ENCODE results near the gene VSIG10. TPM values are rescaled to one million over a fixed set of nuclear protein-coding genes. Genes with fewer than 3 reads are reported as not detected.

Gene VSIG10
- total RNA-seq, 1 donor from 2014 or later = 21.7 TPM

DNA sequence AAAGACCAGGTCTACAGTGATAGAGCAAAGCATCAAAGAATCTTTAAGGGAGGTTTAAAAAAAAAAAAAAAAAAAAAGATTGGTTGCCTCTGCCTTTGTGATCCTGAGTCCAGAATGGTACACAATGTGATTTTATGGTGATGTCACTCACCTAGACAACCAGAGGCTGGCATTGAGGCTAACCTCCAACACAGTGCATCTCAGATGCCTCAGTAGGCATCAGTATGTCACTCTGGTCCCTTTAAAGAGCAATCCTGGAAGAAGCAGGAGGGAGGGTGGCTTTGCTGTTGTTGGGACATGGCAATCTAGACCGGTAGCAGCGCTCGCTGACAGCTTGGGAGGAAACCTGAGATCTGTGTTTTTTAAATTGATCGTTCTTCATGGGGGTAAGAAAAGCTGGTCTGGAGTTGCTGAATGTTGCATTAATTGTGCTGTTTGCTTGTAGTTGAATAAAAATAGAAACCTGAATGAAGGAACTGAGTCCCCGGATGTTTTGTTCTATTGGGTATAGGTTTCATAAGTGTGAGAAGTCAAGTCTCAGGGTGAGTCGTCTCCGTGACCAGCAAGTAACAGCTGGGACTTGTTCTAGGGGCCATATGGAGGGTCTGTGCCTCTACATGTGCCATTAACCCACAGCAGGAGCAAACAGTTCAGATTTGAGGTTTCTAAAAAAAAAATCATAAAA, 41.4 kb upstream of the VSIG10 start:
- H3K27me3 Mint-ChIP-seq (ENCODE audit: unreplicated experiment) = no peaks in the 10 kb centered on the region
- peaks cover 45% of the 10 kb centered on the region for H3K36me3 Mint-ChIP-seq (ENCODE audit: unreplicated experiment)
- no peaks in the 10 kb centered on the region for H3K9me3 Mint-ChIP-seq (ENCODE audit: unreplicated experiment)
- peak overlapping the region; percentile 21 for H3K27ac Mint-ChIP-seq (ENCODE audit: unreplicated experiment)
- H3K4me1 Mint-ChIP-seq (ENCODE audit: unreplicated experiment) = no peaks in the 10 kb centered on the region
- H3K4me3 Mint-ChIP-seq (ENCODE audit: unreplicated experiment) = no peak overlapping the region
- no peak for TF ChIP-seq CTCF (IDR thresholded peaks at IDR 0.05)
- peak; percentile 38 for DNase-seq (ENCODE audit: extremely low spot score, unreplicated experiment)

DNA sequence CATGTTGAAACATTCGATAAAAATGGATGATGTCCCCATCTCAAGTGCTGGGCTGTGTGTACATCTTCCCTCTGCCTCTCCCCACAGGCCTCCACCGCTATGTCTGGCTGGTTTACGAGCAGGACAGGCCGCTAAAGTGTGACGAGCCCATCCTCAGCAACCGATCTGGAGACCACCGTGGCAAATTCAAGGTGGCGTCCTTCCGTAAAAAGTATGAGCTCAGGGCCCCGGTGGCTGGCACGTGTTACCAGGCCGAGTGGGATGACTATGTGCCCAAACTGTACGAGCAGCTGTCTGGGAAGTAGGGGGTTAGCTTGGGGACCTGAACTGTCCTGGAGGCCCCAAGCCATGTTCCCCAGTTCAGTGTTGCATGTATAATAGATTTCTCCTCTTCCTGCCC, 40.7 kb upstream of the VSIG10 start:
- H3K27ac Mint-ChIP-seq (ENCODE audit: unreplicated experiment) = no peak overlapping the region
- no peaks in the 10 kb centered on the region for H3K9me3 Mint-ChIP-seq (ENCODE audit: unreplicated experiment)
- no peak overlapping the region for H3K4me3 Mint-ChIP-seq (ENCODE audit: unreplicated experiment)
- no peaks in the 10 kb centered on the region for H3K27me3 Mint-ChIP-seq (ENCODE audit: unreplicated experiment)
- peaks cover 3% of the 10 kb centered on the region for H3K4me1 Mint-ChIP-seq (ENCODE audit: unreplicated experiment)
- peaks cover 52% of the 10 kb centered on the region for H3K36me3 Mint-ChIP-seq (ENCODE audit: unreplicated experiment)
- DNase-seq (ENCODE audit: extremely low spot score, unreplicated experiment) = peak; percentile 49
- no peak for TF ChIP-seq CTCF (IDR thresholded peaks at IDR 0.05)

- Mint-ChIP-seq H3K27ac (ENCODE audit: unreplicated experiment) (no peak overlapping the region), H3K36me3 (ENCODE audit: unreplicated experiment) (peaks cover 48% of the 10 kb centered on the region)
Measured at GRCh38 chr12:118140825-118141224, 37.0 kb upstream of the VSIG10 start.

GRCh38 chr12:118137148-118137678, 33.4 kb upstream of the VSIG10 start:
- H3K27ac Mint-ChIP-seq (ENCODE audit: unreplicated experiment) = peak overlapping the region; percentile 79
- DNase-seq (ENCODE audit: extremely low spot score, unreplicated experiment) = no peak
- H3K36me3 Mint-ChIP-seq (ENCODE audit: unreplicated experiment) = peaks cover 24% of the 10 kb centered on the region
- H3K9me3 Mint-ChIP-seq (ENCODE audit: unreplicated experiment) = no peaks in the 10 kb centered on the region
- H3K4me3 Mint-ChIP-seq (ENCODE audit: unreplicated experiment) = peak overlapping the region; percentile 97
- H3K27me3 Mint-ChIP-seq (ENCODE audit: unreplicated experiment) = no peaks in the 10 kb centered on the region
- no peak for TF ChIP-seq CTCF (IDR thresholded peaks at IDR 0.05)
- H3K4me1 Mint-ChIP-seq (ENCODE audit: unreplicated experiment) = peaks cover 41% of the 10 kb centered on the region

More at GRCh38 chr12:118140825-118141224, 37.0 kb upstream of the VSIG10 start:
- Mint-ChIP-seq H3K4me1 (ENCODE audit: unreplicated experiment) (peaks cover 30% of the 10 kb centered on the region), H3K9me3 (ENCODE audit: unreplicated experiment) (no peaks in the 10 kb centered on the region), H3K27me3 (ENCODE audit: unreplicated experiment) (no peaks in the 10 kb centered on the region), H3K4me3 (ENCODE audit: unreplicated experiment) (no peak overlapping the region)
- TF ChIP-seq CTCF (IDR thresholded peaks at IDR 0.05) = no peak
- no peak for DNase-seq (ENCODE audit: extremely low spot score, unreplicated experiment)

DNA sequence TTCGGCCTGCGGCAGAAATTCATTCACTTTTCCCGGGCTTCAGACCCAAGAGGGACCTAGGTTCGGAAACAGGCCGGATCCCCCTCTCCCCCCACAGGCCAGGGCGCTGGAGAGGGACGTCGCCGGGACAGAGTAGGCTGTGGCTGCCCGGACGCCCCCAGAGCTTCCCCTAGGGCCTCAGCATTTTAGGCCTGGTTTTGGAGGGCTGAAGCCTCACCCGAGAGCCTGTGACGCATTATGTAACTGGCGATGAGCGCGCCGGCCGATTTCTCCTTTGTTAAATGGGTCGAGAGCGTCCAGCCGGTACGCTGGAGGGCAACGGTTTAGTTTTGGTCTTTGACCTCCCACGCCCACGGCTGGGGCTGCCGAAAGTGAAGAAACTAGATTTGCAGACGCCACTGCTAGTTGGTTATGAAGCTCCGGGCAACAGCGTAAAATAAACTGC, 32.8 kb upstream of the VSIG10 start:
- peak overlapping the region; percentile 97 for H3K4me3 Mint-ChIP-seq (ENCODE audit: unreplicated experiment)
- TF ChIP-seq CTCF (IDR thresholded peaks at IDR 0.05) = no peak
- peak overlapping the region; percentile 79 for H3K27ac Mint-ChIP-seq (ENCODE audit: unreplicated experiment)
- H3K36me3 Mint-ChIP-seq (ENCODE audit: unreplicated experiment) = peaks cover 21% of the 10 kb centered on the region
- no peak for DNase-seq (ENCODE audit: extremely low spot score, unreplicated experiment)
- no peaks in the 10 kb centered on the region for H3K9me3 Mint-ChIP-seq (ENCODE audit: unreplicated experiment)
- peaks cover 47% of the 10 kb centered on the region for H3K4me1 Mint-ChIP-seq (ENCODE audit: unreplicated experiment)
- no peaks in the 10 kb centered on the region for H3K27me3 Mint-ChIP-seq (ENCODE audit: unreplicated experiment)

Measured in osteocyte (in vitro differentiated cells).